HEK293 (cell line): ENCODE results near the gene BCAS2.

ENCODE experiments used
- CTCF ChIP-seq: fragments of 450-650 bp; formaldehyde crosslinking; IDR thresholded peaks from 2 replicates; pipeline ENCODE4 v1.5.1; 2016; ENCODE audit warnings: missing biosample characterization, missing genetic modification characterization
- MEIS1 ChIP-seq: sonication (generic); formaldehyde crosslinking; IDR thresholded peaks from 2 replicates; pipeline ENCODE4 v1.8.1; 2022; ENCODE audit warnings: missing genetic modification reagents, mild to moderate bottlenecking, borderline replicate concordance
- SALL2 ChIP-seq: fragments of 450-650 bp; formaldehyde crosslinking; IDR thresholded peaks from 2 replicates; pipeline ENCODE4 v1.5.0; 2017; ENCODE audit warnings: missing biosample characterization, mild to moderate bottlenecking, missing genetic modification characterization, borderline replicate concordance
- ZFP41 ChIP-seq: fragments of 450-650 bp; formaldehyde crosslinking; IDR thresholded peaks from 2 replicates; pipeline ENCODE4 v1.5.1; 2016; ENCODE audit warnings: missing biosample characterization, missing genetic modification characterization, borderline replicate concordance
- ZNF138 ChIP-seq: fragments of 450-650 bp; formaldehyde crosslinking; IDR thresholded peaks from 2 replicates; pipeline ENCODE4 v1.5.1; 2016; ENCODE audit warnings: missing biosample characterization, missing genetic modification characterization, borderline replicate concordance
- ZNF2 ChIP-seq: fragments of 450-650 bp; formaldehyde crosslinking; IDR thresholded peaks from 2 replicates; pipeline ENCODE4 v1.5.1; 2016; ENCODE audit warnings: missing biosample characterization, missing genetic modification characterization
- ZNF26 ChIP-seq: fragments of 450-650 bp; formaldehyde crosslinking; IDR thresholded peaks from 2 replicates; pipeline ENCODE4 v1.5.1; 2016; ENCODE audit warnings: missing biosample characterization, missing genetic modification characterization
- ZNF513 ChIP-seq: fragments of 450-650 bp; IDR thresholded peaks from 2 replicates; pipeline ENCODE4 v1.5.1; 2018; ENCODE audit warnings: missing biosample characterization, missing genetic modification characterization
- ZNF561 ChIP-seq: fragments of 450-650 bp; IDR thresholded peaks from 2 replicates; pipeline ENCODE4 v1.5.1; 2018; ENCODE audit warnings: missing biosample characterization, missing genetic modification characterization, borderline replicate concordance
- ZSCAN18 ChIP-seq: fragments of 450-650 bp; formaldehyde crosslinking; IDR thresholded peaks from 2 replicates; pipeline ENCODE4 v1.5.1; 2016; ENCODE audit warnings: missing biosample characterization, missing genetic modification characterization
- TF ChIP-seq, protein P1 (sequence below): sonication (generic); formaldehyde crosslinking; IDR thresholded peaks from 2 replicates; pipeline ENCODE4 v1.8.1; 2022; ENCODE audit warnings: mild to moderate bottlenecking, moderate library complexity, missing genetic modification reagents
- TF ChIP-seq, protein P2 (sequence below): fragments of 450-650 bp; formaldehyde crosslinking; IDR thresholded peaks from 2 replicates; pipeline ENCODE4 v1.5.1; 2016; ENCODE audit warnings: missing biosample characterization, missing genetic modification characterization
- TF ChIP-seq, protein P3 (sequence below): fragments of 450-650 bp; formaldehyde crosslinking; IDR thresholded peaks from 2 replicates; pipeline ENCODE4 v1.5.1; 2016; ENCODE audit warnings: missing biosample characterization, missing genetic modification characterization

DNA sequence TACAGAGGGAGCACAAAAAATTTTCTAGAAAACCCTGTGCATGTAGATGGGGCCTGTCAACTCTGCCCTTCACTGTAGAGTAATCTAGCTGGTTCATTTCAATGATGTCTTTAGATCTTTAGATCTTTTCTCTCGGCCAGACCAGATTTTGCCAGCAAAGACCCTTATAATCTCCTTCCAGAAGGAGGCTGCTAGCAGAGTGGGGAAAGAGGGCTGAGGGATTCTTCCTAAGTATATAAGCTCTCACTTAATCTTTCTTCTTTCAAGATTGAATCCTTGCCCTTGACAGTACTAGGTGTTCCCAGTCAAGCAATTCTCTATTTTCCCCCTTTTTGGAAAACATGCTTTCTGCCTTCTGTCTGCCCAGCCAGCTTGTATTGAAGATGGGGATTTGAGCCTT is 34.3 kb downstream of the BCAS2 start:
- no peak for TF ChIP-seq ZNF513 (tag by site-specific recombination)
- TF ChIP-seq, protein P1, sequence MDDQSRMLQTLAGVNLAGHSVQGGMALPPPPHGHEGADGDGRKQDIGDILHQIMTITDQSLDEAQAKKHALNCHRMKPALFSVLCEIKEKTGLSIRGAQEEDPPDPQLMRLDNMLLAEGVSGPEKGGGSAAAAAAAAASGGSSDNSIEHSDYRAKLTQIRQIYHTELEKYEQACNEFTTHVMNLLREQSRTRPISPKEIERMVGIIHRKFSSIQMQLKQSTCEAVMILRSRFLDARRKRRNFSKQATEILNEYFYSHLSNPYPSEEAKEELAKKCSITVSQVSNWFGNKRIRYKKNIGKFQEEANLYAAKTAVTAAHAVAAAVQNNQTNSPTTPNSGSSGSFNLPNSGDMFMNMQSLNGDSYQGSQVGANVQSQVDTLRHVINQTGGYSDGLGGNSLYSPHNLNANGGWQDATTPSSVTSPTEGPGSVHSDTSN (CRISPR knock-in tag) = no peak
- TF ChIP-seq CTCF (tag by site-specific recombination) = no peak
- no peak for TF ChIP-seq SALL2 (tag by site-specific recombination)
- TF ChIP-seq MEIS1 (CRISPR knock-in tag) = no peak
- TF ChIP-seq, protein P2, sequence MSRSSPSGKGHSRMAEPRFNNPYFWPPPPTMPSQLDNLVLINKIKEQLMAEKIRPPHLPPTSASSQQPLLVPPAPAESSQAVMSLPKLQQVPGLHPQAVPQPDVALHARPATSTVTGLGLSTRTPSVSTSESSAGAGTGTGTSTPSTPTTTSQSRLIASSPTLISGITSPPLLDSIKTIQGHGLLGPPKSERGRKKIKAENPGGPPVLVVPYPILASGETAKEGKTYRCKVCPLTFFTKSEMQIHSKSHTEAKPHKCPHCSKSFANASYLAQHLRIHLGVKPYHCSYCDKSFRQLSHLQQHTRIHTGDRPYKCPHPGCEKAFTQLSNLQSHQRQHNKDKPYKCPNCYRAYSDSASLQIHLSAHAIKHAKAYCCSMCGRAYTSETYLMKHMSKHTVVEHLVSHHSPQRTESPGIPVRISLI (tag by site-specific recombination) = no peak
- no peak for TF ChIP-seq ZNF561 (tag by site-specific recombination)
- no peak for TF ChIP-seq ZFP41 (tag by site-specific recombination)
- TF ChIP-seq, protein P3, sequence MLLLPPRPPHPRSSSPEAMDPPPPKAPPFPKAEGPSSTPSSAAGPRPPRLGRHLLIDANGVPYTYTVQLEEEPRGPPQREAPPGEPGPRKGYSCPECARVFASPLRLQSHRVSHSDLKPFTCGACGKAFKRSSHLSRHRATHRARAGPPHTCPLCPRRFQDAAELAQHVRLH (tag by site-specific recombination) = no peak
- TF ChIP-seq ZNF138 (tag by site-specific recombination) = no peak
- no peak for TF ChIP-seq ZSCAN18 (tag by site-specific recombination)
- no peak for TF ChIP-seq ZNF2 (tag by site-specific recombination)
- TF ChIP-seq ZNF26 (tag by site-specific recombination) = no peak
